Measurements from ENCODE around the gene TRIM44.
"Not testable (repeated sequence)": the region's sequence is repeated elsewhere in the genome, so short reads cannot be mapped to it uniquely, and the experiment has no call there.

The TRIM44 gene

DNA sequence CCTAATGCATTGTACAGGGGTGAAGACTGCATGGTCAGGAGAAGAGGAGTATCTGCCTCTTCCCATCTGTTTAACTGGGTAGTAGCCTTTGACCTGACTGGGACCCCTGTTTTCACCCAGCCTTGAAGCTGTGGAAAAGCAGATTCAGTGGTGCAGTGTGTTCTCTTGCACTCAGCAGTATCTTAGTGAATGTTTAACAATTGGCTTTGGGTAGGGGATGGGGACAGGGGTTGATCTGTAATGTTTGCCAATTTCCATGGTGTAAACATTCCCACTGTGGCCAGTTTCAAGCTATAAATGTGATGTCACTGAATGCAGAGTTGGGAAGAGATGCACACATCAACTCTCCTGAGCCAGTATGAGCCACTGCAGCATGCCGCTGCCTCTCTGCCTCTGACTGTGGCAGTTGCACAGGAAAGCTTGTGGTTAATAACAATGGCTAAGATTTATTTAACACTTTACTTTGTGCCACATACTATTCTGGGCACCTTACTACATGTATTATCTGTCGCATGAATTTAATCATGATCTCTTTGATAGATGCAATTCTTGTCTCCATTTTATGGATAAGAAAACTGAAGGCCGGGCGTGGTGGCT, 28.6 kb upstream of the TRIM44 start:
- no peak for DNase-seq

DNA sequence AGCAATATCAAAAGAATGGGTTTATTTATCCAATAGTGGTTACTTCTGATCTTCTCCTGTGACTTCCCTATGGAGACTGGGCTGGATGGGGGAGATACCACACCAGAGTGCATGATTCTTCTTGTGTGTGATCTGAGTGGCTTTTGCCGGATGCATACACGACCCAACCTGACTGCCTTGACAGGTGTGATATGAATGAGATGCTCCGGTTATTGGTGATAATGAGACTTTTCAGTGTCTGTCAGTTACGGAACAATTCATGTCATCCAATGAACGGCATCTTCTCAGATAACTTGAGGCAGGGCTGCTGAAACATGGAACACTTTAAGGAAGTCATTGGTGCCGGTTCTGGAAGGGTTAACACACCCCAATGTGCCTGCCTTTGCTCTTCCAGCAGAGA, 26.6 kb upstream of the TRIM44 start:
- DNase-seq = no peak

DNA sequence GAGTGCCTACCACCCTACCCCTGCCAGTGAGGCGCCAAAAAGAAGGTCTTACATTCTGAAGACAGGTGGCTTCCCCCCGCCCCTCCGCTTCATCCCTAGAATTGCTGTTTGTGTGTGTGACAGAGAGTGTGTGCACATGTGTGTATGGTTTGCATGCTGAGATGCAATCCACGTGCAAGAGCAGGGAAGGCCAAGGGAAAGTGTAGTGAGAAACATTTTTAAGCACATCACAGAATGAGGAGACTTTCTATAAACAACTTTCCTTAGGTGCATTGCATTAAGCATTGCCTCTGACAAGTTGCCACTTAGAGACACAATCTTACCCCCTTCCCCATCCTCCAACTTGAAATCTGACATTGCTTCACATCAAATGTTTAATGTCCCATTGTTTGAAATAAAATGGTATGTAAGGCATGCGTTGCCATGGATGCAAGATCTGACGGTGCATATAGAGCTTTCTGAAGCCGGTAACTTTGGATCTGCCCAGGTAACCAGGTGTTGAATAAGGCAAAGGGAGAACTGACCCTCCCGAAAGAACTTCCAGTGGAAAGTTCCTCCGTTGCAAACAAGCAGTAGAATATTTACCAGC, 22.9 kb upstream of the TRIM44 start:
- DNase-seq = no peak

DNA sequence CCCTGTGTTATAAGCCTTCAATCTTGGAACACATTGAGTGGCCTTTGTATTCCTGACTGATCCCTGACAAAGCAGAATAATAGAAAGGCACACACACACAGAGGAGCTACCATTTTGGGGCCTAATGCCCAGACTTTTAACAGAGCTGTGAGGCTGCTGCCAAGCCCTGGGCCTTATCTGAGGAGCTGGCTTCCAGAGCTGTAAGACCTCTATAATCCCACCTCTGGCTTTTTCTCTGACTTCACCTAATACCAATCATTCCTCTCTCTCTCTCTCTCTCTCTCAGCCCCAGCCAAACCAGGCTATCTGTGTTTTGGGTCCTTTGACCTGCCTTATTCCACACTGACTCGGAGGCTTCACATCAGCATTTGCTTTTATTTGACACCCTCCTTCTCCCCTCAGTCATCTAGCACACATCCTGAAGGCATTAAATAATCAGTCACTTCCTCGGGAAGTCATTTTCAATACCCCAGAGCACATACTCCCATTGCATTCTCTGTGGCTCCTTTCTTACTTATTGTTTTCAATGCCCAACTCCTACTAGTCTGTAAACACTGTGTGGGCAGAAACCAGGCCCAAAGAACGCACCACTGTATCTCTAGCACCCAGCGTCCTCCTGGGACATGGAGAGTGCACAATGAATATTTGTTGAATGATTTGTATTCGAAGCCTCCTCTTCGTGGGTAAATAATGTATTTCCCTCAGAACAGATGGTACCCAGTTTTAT, 21.2 kb upstream of the TRIM44 start:
- no peak for DNase-seq

DNA sequence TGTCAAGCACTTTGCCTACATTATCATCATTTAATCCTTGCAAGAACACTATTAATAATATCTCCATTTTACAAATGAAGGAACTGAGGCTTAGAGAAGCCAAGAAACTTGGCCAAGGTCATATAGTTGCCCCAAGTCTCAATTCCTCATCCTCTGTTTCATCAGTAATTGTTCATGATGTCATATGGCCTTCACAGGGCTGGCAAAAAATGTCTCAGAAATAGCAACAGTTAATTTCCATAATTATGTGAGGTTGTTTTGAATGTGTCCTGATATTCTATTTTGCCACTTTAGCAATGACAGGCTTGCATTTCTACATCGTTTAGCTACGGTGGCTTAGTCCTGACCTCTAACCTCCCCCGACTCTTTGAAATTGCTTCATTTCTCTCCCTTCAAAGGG, 20.6 kb upstream of the TRIM44 start:
- no peak for DNase-seq

DNA sequence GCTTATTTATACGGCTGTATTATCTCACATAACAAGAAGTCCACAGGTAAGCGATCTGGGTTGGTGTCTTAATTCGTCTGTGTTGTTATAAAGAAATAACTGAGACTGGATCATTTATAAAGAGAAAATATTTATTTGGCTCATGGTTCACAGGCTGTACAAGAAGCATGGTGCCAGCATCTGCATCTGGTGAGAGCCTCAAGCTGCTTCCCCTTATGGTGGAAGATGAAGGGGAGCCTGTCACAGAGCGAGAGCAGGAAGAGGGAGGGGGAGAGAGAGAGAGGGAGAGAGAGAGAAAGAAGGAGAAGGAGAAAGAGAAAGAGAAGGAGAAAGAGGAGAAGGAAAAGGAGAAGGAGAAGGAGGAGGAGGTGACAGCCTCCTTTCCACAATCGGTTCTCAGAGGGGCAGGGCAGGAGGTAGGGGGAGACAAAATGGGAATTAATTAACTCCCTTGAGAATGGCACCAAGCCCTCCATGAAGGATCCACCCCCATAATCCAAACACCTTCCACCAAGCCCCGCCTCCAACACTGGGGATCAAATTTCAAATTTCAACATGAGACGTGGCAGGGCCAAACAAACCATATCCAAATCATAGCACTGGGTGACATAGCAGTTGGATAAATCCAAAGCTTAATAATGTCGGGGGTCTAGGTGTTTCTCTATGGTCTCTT, 15.0 kb upstream of the TRIM44 start:
- no peak for DNase-seq

DNA sequence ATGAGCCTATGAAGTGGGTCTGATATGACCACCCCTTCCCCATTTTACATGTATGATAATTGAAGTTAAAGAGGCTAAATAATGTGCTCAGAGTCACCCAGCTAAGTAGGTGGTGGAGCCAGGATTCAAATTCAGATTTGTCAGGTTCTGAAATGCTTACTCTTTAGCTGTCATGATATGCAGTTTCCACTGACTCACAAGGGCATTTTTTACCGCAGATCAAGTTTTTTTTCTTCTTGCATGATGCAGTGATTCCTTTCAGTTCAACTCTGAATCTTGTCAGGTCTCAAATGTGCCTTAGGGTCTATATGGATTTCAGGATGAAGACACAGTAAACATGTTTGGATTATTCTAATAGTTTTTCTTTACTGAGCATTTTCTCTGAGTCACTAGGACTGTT, 12.6 kb upstream of the TRIM44 start:
- DNase-seq = no peak

DNA sequence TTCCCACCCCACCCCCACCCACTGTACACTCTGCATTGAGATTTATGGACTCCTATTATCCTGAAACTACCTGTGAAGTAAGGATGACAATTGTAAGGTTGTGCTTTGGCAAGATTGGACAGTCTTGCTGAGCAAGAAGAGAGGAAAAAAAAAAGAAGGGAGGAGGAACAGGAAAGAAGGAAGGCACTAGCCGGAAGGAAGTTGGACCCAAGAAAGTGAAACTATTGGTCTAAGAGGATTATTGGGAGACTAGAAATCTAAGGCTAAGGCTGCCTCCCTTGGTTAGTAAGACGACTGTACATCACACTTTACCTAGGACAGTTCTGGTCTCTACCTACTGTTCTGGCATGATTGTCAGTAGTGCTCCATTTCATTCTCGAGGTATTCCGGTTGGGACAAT, 12.1 kb upstream of the TRIM44 start:
- DNase-seq = no peak

DNA sequence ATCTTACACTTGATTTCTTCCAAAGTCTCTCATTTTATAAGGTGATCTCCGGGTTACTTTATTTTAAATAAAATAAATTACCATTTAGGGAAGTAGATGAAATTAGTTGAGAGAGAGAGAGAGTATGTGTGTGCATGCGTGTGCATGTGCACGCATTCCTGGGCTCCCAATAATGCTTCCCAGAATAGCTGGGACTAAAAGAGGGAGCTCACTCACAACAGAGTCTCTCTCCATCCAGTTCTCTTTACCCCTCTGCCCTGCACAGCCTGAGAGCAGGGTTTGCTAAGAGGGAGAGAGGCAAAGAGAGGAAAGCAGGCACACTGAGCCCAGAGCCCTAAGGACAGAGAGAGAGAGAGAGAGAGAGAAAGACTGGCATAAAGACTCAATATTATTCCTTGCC, 11.3 kb upstream of the TRIM44 start:
- DNase-seq = no peak

DNA sequence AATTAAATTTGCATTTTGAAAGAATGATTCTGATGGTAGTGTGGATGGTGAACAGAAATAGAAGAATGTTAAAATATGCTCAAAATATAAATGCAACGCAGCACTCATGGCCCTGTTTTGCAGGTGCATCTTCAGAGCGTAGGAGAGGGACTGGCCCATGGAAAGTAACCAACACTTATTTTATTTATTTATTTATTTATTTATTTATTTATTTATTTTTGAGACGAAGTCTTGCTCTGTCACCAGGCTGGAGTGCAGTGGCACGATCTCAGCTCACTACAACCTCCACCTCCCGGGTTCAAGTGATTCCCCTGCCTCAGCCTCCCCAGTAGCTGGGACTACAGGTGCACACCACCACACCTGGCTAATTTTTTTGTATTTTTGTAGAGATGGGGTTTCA, 9.8 kb upstream of the TRIM44 start:
- DNase-seq = not testable (repeated sequence)

DNA sequence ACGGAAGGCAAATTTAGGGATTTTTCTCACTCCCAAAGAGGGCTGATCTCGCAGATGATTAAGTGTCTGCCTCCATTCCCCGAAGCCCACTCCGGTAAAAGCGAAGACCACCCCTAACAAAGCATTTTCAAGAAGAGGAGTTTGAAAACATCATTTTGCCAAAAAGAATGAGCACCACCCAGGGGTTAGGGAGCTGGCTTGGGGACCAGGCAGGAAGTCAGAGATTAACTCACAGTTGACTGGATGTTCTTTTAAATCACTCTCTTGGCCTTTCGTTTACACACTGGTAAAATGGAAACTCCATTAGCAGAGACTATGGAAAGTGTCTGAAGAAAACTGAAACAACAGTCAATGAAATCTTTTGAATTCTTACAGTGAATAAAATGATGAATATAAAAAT, 7.9 kb upstream of the TRIM44 start:
- no peak for DNase-seq

DNA sequence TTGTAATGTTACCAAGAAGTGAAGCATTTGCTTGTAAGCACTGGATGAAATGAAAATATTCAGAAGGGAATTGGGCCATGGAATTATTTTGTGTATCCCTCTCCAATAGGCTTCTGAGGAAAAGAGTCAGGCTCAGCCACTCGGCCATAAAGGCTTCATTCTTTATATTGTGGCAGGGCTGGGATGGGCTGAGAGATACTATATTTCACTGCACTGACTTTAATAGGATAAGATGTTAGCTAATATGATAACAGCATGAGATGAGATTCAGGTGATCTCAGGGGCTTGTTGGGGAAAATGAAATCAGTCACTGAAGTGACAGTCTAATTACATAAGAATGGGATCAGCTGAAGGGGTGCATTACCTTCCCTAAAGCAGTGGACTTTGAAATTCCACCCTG, 7.3 kb upstream of the TRIM44 start:
- no peak for DNase-seq

DNA sequence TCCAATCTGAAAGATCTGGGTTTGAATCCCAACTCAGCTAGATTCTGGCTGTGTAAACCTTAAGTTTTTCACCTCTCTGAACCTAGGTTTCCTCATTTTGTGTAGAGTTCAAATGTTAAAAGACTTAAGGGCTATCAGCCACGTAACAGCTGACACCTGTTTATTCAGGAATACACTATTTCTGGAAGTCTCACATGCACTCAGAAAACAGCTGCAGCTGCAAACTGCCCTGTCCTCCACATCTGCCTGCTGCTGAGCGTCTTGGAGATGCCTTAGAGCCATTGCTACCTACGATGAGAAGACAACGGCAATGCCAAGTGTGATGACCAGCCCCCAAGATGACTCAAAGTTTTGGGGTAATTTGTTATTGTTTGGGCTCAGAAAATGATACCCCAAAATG, 6.7 kb upstream of the TRIM44 start:
- no peak for DNase-seq

DNA sequence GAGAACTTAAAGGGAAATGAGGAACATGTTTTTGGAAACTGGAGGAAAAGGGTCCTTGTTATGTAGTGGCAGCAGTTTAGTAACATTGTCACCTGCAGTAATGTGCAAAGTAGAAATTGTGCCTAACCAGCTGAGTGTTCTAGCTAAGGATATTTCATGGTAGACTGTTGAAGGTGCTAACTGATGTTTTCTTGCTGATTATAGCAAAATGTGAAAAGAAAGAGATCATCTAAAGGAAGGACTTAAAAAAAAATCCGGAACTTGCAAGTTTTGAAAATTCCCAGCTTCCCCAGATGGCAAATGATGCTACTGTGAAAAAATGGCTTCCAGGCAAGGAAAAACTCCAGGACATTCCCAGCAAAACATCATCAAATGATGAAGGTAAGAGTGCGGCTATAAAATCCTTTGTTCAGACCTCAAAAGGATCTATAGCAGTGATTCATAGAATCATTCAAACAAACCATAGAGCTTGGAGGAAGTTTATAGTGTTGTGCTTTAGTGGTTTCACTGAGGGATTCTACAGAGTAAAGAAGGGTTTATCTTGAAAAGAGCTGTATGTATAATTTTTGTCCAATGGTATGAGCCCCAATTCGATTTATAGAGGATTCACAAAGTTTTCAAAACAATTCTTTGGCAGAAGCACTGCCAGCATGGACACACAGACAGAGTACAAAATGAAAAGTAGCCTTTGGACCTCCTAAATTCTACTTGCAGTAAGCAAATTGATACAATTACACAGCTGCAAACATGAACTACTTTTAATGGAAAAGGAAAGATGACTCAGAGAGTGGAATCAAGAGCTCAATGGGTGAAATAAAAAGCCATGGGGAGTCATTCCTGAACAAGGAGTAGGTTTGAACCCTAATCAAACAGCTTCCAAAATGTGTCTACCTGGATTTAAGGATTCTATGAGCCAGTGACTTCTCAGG, 4.3 kb upstream of the TRIM44 start:
- no peak for DNase-seq

DNA sequence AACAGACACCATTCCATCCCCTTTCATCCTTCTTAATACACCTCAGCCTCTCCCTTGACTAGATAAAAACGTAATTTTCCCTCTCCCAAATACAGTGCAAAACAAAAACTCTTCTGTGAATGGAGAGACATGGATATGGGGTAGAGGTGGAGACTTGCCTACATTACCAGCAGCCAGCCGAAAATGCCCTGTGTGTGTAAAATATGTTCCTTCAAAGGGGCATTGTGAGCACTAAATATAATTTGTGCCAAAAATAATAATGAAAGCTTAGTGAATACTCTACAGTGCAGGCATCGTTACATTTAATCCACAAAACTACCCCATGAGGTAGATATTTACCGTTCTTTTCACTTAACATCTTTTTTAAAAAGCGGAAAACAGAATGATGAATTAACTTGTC, 1.0 kb upstream of the TRIM44 start:
- no peak for DNase-seq

DNA sequence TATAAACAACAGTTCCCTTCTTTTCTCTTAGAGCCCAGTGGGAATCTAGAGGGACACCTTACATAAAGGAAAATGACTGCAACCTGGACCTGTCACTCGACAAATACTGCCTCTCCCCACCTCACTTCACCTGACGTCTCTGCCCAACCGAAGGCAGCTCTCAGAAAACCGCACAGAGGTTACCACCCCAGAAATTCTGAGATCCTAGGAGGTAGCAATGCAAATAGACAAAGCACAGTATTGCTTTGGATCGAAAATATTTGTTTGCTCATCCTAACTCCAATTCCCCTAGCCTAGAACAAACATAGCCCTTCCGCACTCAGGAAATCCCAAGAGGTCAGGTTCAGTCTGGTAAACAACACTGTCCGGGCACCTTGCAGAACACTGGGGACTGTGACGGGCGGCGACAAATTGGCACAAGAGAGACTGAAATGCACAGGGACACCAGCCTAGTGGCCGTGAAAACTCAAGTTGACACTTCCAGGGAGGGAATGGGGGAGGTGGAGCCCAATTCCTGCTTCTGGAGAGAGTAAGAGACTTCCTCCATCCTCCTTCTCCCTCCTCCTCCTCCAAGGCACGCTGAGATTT, 420 bp upstream of the TRIM44 start:
- no peak for DNase-seq

DNA sequence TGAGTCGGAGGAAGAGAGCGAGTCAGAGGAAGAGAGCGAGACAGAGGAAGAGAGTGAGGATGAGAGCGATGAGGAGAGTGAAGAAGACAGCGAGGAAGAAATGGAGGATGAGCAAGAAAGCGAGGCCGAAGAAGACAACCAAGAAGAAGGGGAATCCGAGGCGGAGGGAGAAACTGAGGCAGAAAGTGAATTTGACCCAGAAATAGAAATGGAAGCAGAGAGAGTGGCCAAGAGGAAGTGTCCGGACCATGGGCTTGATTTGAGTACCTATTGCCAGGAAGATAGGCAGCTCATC, 780 bp downstream of the TRIM44 start:
- DNase-seq = no peak

DNA sequence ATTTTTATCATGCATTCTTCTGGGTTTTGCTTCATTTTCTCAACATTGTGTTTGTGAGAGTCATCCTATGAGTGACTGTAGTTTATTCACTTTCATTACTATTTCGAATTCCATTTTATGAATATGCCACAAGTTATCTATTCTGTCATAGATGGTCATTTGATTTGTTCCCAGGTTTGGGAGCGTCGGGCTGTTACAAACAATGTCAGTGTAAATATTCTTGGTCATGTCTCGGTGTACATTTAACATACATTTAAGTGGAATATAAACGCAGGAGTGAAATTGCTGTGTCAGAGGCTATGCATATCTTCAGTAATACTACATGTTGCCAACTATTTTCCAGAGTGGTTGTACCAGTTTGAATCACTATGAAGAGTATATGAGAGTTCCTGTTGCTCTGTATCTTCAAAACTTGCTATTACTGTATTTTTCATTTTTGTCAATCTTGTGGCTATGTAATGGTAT, 2.4 kb downstream of the TRIM44 start:
- no peak for DNase-seq

DNA sequence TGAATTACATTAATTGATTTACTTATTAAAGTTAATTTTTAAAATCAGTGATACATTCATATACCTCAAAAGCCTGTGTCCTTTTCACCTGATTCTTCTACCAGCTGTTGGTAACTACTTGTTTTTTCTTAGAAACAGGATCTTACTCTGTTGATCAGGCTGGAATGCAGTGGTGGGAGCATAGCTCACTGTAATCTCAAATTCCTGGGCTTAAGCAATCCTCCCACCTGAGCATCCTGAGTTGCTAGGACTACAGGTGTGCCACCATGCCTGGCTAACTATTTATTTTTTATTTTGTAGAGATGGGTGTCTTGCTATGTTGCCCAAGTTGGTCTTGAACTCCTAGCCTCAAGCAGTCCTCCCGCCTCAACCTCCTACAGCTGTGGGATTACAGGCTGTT, 4.7 kb downstream of the TRIM44 start:
- no peak for DNase-seq

DNA sequence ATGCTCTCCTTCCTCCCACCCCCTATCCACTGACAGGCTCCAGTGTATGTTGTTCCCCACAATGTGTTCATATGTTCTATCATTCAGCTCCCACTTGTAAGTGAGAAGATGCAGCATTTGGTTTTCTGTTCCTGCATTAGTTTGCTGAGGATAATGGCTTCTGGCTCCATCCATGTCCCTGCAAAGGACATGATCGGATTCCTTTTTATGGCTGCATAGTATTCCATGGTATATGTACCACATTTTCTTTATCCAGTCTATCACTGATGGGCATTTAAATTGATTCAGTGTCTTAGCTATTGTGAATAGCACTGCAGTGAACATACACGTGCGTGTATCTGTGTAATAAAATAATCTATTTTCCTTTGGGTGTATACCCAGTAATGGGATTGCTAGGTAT, 5.8 kb downstream of the TRIM44 start:
- not testable (repeated sequence) for DNase-seq

DNA sequence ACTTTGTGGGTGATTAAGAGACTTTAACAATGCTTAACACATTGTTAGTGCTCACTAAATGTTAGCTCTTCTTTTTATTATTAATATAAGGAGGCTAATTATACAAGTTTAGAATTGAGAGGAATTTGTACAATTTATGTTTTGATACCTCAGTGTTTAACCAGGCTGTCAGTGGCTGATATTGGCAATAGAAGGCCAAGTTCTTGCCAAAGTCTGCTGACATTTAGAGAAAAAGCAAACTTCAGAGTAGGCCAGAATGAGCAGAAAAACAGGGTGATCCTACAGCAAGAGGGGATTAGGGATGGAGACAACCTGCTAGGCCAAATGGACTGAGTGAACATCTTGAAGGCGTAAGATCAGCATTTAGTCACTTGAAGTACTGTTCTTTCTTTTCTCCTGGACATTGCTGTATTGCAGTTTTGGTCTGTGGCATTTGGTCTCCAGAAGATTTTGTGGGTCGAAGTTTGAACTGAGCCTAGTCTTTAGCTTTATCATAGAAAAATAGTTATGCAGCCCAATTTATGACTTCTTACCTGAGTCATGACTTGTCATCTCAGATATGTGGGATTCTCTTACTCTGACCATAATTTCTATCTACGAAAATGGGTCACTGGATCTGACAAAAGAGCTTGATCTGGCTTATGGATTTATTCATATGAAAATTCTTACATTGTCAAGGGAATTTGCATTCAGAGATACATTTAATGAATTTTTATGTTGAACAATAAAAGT, 9.0 kb downstream of the TRIM44 start:
- no peak for DNase-seq

DNA sequence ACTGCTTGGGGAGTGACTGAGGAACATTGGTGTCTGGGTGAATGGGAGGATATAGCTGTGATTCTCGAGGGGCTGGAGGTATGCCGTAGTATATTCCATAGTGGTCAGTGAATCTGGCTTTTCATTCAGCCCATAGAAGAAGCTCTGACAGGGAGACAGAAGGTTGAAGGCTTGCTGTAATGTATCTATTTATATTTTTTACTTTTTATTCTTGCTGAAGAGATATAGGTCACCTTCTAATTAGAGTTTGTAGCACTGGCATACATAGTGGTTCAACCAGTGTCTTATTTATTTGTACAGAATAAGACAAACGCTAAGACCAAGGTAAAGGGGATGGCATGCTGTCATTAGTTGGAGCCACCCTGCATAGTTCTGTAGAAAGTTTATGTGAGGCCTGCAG, 10.0 kb downstream of the TRIM44 start:
- no peak for DNase-seq

All from NCI-H1694 (cell line).